H1 (cell line): ENCODE measurements around the gene DPP10. TPM values are rescaled to one million over a fixed set of nuclear protein-coding genes. Genes with fewer than 3 reads are reported as not detected.
A peak's percentile ranks its signal among the peaks of the same experiment; 100 is the strongest.

Source experiments
- CTCF ChIA-PET: fragments of 300-600 bp; sonication (Branson Sonifier 250); formaldehyde crosslinking; loops from one replicate; lab custom pipeline; 2021; ENCODE audit not compliant: partially characterized antibody; lab: Charles Lee
- POLR2A ChIA-PET: fragments of 300-600 bp; sonication (Branson Sonifier 250); formaldehyde crosslinking; loops from one replicate; lab custom pipeline; 2021; ENCODE audit warnings: inconsistent platforms; ENCODE audit not compliant: partially characterized antibody; lab: Charles Lee
- DNase-seq, 2 experiments: peaks; one replicate each; pipeline versions ENCODE4 v3.0.0 to v3.0.0-alpha.2; 2010 to 2022; ENCODE audit warnings: low spot score in 2 of 2, low read depth in 1 of 2, mixed read lengths in 1 of 2
- FAIRE-seq: peaks from 2 replicates; lab custom pipeline; 2011; peaks lifted over from hg19 to GRCh38; lab: Jason Lieb, UNC
- H2AFZ ChIP-seq: 2 replicates; pipeline ENCODE4 v1.8.1; 2012; ENCODE audit warnings: low read length, inconsistent platforms
- H2AK5ac ChIP-seq: 2 replicates; pipeline ENCODE4 v1.6.1; 2013; ENCODE audit warnings: low read depth, low read length
- H2BK120ac ChIP-seq: replicated peaks from 2 replicates; pipeline ENCODE3; 2013; ENCODE audit warnings: low read depth, low read length, inconsistent platforms
- H2BK12ac ChIP-seq: 2 replicates; pipeline ENCODE4 v1.6.1; 2013; ENCODE audit warnings: low read depth, low read length
- H2BK15ac ChIP-seq: 2 replicates; pipeline ENCODE4 v1.6.1; 2013; ENCODE audit warnings: low read length
- H2BK20ac ChIP-seq: 2 replicates; pipeline ENCODE4 v1.6.1; 2013; ENCODE audit warnings: low read length
- H2BK5ac ChIP-seq: 2 replicates; pipeline ENCODE4 v1.6.1; 2013; ENCODE audit warnings: low read depth, low read length
- H3K14ac ChIP-seq: 2 replicates; pipeline ENCODE4 v1.6.1; 2013; ENCODE audit warnings: inconsistent platforms; ENCODE audit not compliant: insufficient read length
- H3K18ac ChIP-seq: 2 replicates; pipeline ENCODE4 v1.6.1; 2013; ENCODE audit warnings: low read length; ENCODE audit errors: extremely low read depth
- H3K23ac ChIP-seq: 2 replicates; pipeline ENCODE4 v1.6.1; 2013; ENCODE audit warnings: inconsistent platforms; ENCODE audit not compliant: insufficient read length
- H3K23me2 ChIP-seq: 2 replicates; pipeline ENCODE4 v1.6.1; 2013; ENCODE audit warnings: low read depth, low read length
- H3K27ac ChIP-seq: 2 replicates; pipeline ENCODE4 v1.6.1; 2011; ENCODE audit warnings: low read depth, low read length, inconsistent platforms
- H3K27me3 ChIP-seq, 4 experiments: replicated peaks in 1 of 4; 1 replicate in 1 of 4; 2 replicates in 3 of 4; pipeline versions ENCODE4 v1.6.1 to v1.8.1; 2011 to 2013; ENCODE audit warnings: low read length in 3 of 4, mild to moderate bottlenecking in 3 of 4, inconsistent platforms in 2 of 4, mixed read lengths in 2 of 4, moderate library complexity in 1 of 4; ENCODE audit not compliant: control insufficient read depth in 3 of 4, insufficient read depth in 3 of 4; ENCODE audit errors: extremely low read depth in 1 of 4
- H3K36me3 ChIP-seq, 4 experiments: 2 replicates each; pipeline versions ENCODE4 v1.6.1 to v1.8.1; 2011 to 2013; ENCODE audit warnings: mild to moderate bottlenecking in 4 of 4, low read length in 3 of 4, moderate library complexity in 2 of 4, control low read depth in 1 of 4, inconsistent platforms in 1 of 4; ENCODE audit not compliant: insufficient read depth in 4 of 4, control insufficient read depth in 2 of 4
- H3K4ac ChIP-seq: replicated peaks from 2 replicates; pipeline ENCODE3; 2013; ENCODE audit warnings: low read length, low read depth, mixed read lengths, inconsistent platforms; ENCODE audit not compliant: insufficient read length
- H3K4me1 ChIP-seq, 4 experiments: replicated peaks in 1 of 4; 1 replicate in 1 of 4; 2 replicates in 3 of 4; pipeline versions ENCODE4 v1.6.1 to v1.8.1; 2011 to 2013; ENCODE audit warnings: low read length in 3 of 4, inconsistent platforms in 2 of 4, mixed read lengths in 1 of 4; ENCODE audit not compliant: insufficient read depth in 4 of 4, control insufficient read depth in 3 of 4
- H3K4me2 ChIP-seq, 2 experiments: 2 replicates each; pipeline versions ENCODE4 v1.6.1 to v1.8.1; 2011 to 2013; ENCODE audit warnings: low read depth in 2 of 2, low read length in 2 of 2, control low read depth in 1 of 2, inconsistent platforms in 1 of 2, mild to moderate bottlenecking in 1 of 2; ENCODE audit not compliant: insufficient read depth in 1 of 2
- H3K4me3 ChIP-seq, 4 experiments: fragments of 200-600, 300-600 bp in 1 of 4; sonication (generic), shearing (Covaris generic), sonication (Bioruptor Twin) in 1 of 4; 2 replicates each; pipeline versions ENCODE4 v1.5.1 to v1.8.1; 2011 to 2016; ENCODE audit warnings: low read length in 4 of 4, low read depth in 3 of 4, control low read depth in 2 of 4, inconsistent platforms in 2 of 4, mild to moderate bottlenecking in 2 of 4, mixed read lengths in 1 of 4, moderate library complexity in 1 of 4; ENCODE audit not compliant: insufficient read depth in 2 of 4; ENCODE audit errors: extremely low read depth in 1 of 4
- H3K56ac ChIP-seq: replicated peaks from 2 replicates; pipeline ENCODE3; 2013; ENCODE audit warnings: low read depth, mild to moderate bottlenecking, mixed read lengths, low read length, inconsistent platforms; ENCODE audit not compliant: insufficient read length
- H3K79me1 ChIP-seq: 2 replicates; pipeline ENCODE4 v1.6.1; 2013; ENCODE audit warnings: low read depth, low read length, control low read depth
- H3K79me2 ChIP-seq, 2 experiments: 2 replicates each; pipeline versions ENCODE4 v1.6.1 to v1.8.1; 2012 to 2013; ENCODE audit warnings: low read length in 2 of 2, mild to moderate bottlenecking in 2 of 2, inconsistent platforms in 1 of 2; ENCODE audit not compliant: insufficient read depth in 2 of 2, control insufficient read depth in 1 of 2
- H3K9ac ChIP-seq, 4 experiments: replicated peaks in 1 of 4; 1 replicate in 1 of 4; 2 replicates in 3 of 4; pipeline versions ENCODE4 v1.6.1 to v1.8.1; 2011 to 2013; ENCODE audit warnings: low read depth in 3 of 4, low read length in 3 of 4, control low read depth in 2 of 4, mild to moderate bottlenecking in 2 of 4, moderate library complexity in 2 of 4, inconsistent platforms in 1 of 4; ENCODE audit errors: extremely low read depth in 1 of 4
- H3K9me3 ChIP-seq, 2 experiments: 2 replicates each; pipeline versions ENCODE4 v1.6.1 to v1.8.1; 2012 to 2013; ENCODE audit warnings: mild to moderate bottlenecking in 2 of 2, moderate library complexity in 2 of 2, control low read depth in 1 of 2, inconsistent platforms in 1 of 2, low read depth in 1 of 2, low read length in 1 of 2, mixed read lengths in 1 of 2; ENCODE audit not compliant: insufficient read depth in 2 of 2
- H4K20me1 ChIP-seq, 2 experiments: replicated peaks in 1 of 2; 2 replicates each; pipeline versions ENCODE3 to v1.8.1; 2011 to 2013; ENCODE audit warnings: inconsistent platforms in 2 of 2, low read length in 2 of 2, mild to moderate bottlenecking in 1 of 2; ENCODE audit not compliant: insufficient read depth in 2 of 2, control insufficient read depth in 1 of 2
- H4K5ac ChIP-seq: 2 replicates; pipeline ENCODE4 v1.6.1; 2013; ENCODE audit warnings: low read length, low read depth, mixed read lengths, inconsistent platforms; ENCODE audit not compliant: insufficient read length
- H4K8ac ChIP-seq: 2 replicates; pipeline ENCODE4 v1.8.0; 2013; ENCODE audit warnings: mild to moderate bottlenecking, moderate library complexity, low read length, inconsistent platforms; ENCODE audit not compliant: insufficient read depth; ENCODE audit errors: extremely low read depth
- H4K91ac ChIP-seq: replicated peaks from 2 replicates; pipeline ENCODE3; 2013; ENCODE audit warnings: low read length, mixed read lengths, inconsistent platforms; ENCODE audit not compliant: insufficient read length
- EP300 ChIP-seq, 2 experiments: IDR thresholded peaks; 1 replicate in 1 of 2; 2 replicates in 1 of 2; pipeline ENCODE4 v1.6.1; 2011 to 2012; ENCODE audit warnings: low read depth in 2 of 2, low read length in 2 of 2, mild to moderate bottlenecking in 2 of 2, borderline replicate concordance in 1 of 2, inconsistent platforms in 1 of 2, moderate library complexity in 1 of 2
- WGBS, 2 experiments: shearing (Covaris generic) in 1 of 2; methylation state at CpG; one replicate each; pipeline versions ENCODE4 v1.1.6 to v1.1.7; 2013 to 2015; ENCODE audit warnings: low lambda C conversion rate in 2 of 2, mixed read lengths in 2 of 2, inconsistent platforms in 1 of 2, low coverage in 1 of 2, missing lambda C conversion rate in 1 of 2; ENCODE audit not compliant: insufficient replicate concordance in 2 of 2, insufficient coverage in 1 of 2, insufficient read length in 1 of 2; ENCODE audit errors: extremely low coverage in 1 of 2, missing lambda C conversion rate in 1 of 2; 5-methylcytosine and 5-hydroxymethylcytosine counted together
- polyA plus RNA-seq, 7 experiments: library from polyadenylated mRNA; depleted of rRNA in 3 of 7; stranded (reverse) in 5 of 7; unstranded in 2 of 7; fragments of >200 nt in 5 of 7; fragments of 200-250 nt in 2 of 7; gene quantifications; 1 replicate in 5 of 7; 2 replicates in 1 of 7; 4 replicates in 1 of 7; pipeline versions ENCODE4 v1.2.1 to v1.2.3, GENCODE V29; 2011 to 2013; ENCODE audit warnings: missing spikeins in 2 of 7, mixed read lengths in 2 of 7
- total RNA-seq: library from RNA; stranded (reverse); fragmentation: NEBNext Ultra II Directional; extraction: Animal tissue kit (Norgen Biotek cat#: 25700); gene quantifications from 2 replicates; pipeline ENCODE4 v1.2.1, GENCODE V29; 2021
- TF ChIP-seq, protein P1 (sequence below): IDR thresholded peaks from 2 replicates; pipeline ENCODE4 v1.6.1; 2012; ENCODE audit warnings: inconsistent platforms

Gene DPP10
- total and polyA plus RNA-seq, 2 of the 8 experiments (the other 6 are each of a cell fraction or from before 2014, with no cell fraction given) = 3.3 to 7.2 TPM

DNA sequence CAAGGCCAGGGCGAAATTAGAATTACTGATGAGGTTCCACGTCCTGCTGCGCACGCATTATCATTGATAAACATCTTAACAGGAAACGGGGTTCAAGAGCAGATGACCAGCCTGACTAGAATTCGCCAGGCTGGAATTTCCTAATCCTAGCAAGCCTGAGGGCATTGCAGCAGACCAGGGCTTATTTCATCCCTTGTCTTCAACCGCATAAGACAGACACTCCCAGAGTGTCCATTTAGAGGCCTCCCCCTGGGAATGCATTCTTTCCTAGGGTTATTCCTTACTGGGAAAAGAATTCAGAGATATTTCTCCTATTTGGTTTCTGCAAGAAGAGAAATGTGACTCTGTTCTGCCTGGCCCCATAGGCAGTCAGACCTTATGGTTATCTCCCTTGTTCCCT is 486.8 kb downstream of the DPP10 start:
- no peak for DNase-seq
- Histone ChIP-seq H3K18ac (no peak overlapping the region), H3K9ac (no peak overlapping the region), H3K27me3 (no peaks in the 10 kb centered on the region), H3K4ac (no peak overlapping the region), H3K4me3 (no peak overlapping the region), H2BK5ac (no peak overlapping the region), H3K23me2 (no peaks in the 10 kb centered on the region), H2BK20ac (no peak overlapping the region), H3K79me2 (no peaks in the 10 kb centered on the region), H3K9me3 (peaks cover 10 to 14% of the 10 kb centered on the region in 2 experiments; a peak in 3 of 4 replicates), H3K4me1 (no peaks in the 10 kb centered on the region), H4K5ac (no peak overlapping the region), H2BK120ac (no peak overlapping the region), H3K36me3 (no peaks in the 10 kb centered on the region), H4K8ac (no peak overlapping the region), H3K4me2 (no peak overlapping the region), H2AK5ac (no peak overlapping the region), H2BK15ac (no peak overlapping the region), H3K56ac (no peak overlapping the region), H3K27ac (no peak overlapping the region), H3K23ac (no peak overlapping the region), H3K14ac (no peak overlapping the region), H2BK12ac (no peak overlapping the region), H3K79me1 (no peaks in the 10 kb centered on the region), H4K91ac (no peak overlapping the region), H4K20me1 (no peaks in the 10 kb centered on the region), H2AFZ (no peak overlapping the region)
- ChIA-PET CTCF (no interaction called here), POLR2A (no interaction called here)
- WGBS, 2 experiments = 92% methylated on average over 7 of the region's 7 CpGs; no CpG with 5 or more reads in 1 of the 2 experiments
- no peak for FAIRE-seq
- TF ChIP-seq EP300 (IDR thresholded peaks at IDR 0.05; ENCODE audit: borderline replicate concordance in 1 of 2, low read depth in 2 of 2, low read length in 2 of 2) = peak in 1 of 2 experiments; percentile 95; a peak in 1 of 3 replicates
- TF ChIP-seq, protein P1, sequence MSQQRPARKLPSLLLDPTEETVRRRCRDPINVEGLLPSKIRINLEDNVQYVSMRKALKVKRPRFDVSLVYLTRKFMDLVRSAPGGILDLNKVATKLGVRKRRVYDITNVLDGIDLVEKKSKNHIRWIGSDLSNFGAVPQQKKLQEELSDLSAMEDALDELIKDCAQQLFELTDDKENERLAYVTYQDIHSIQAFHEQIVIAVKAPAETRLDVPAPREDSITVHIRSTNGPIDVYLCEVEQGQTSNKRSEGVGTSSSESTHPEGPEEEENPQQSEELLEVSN = no peak
